Amniotic epithelial cell (primary cell): ENCODE data around the gene PCDHB9.
"Not testable (repeated sequence)": the region's sequence is repeated elsewhere in the genome, so short reads cannot be mapped to it uniquely, and the experiment has no call there.

ENCODE experiments used
- DNase-seq: peaks from one replicate; pipeline ENCODE4 v3.0.0-alpha.2; 2010; ENCODE audit warnings: low read depth

Gene PCDHB9

DNA sequence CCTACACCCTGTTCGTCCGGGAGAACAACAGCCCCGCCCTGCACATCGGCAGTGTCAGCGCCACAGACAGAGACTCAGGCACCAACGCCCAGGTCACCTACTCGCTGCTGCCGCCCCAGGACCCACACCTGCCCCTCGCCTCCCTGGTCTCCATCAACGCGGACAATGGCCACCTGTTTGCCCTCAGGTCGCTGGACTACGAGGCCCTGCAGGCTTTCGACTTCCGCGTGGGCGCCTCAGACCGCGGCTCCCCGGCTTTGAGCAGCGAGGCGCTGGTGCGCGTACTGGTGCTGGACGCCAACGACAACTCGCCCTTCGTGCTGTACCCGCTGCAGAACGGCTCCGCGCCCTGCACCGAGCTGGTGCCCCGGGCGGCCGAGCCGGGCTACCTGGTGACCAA, 1.7 kb downstream of the PCDHB9 start:
- DNase-seq = not testable (repeated sequence)

- not testable (repeated sequence) for DNase-seq
Measured at GRCh38 chr5:141189131-141189530, 2.2 kb downstream of the PCDHB9 start.

DNA sequence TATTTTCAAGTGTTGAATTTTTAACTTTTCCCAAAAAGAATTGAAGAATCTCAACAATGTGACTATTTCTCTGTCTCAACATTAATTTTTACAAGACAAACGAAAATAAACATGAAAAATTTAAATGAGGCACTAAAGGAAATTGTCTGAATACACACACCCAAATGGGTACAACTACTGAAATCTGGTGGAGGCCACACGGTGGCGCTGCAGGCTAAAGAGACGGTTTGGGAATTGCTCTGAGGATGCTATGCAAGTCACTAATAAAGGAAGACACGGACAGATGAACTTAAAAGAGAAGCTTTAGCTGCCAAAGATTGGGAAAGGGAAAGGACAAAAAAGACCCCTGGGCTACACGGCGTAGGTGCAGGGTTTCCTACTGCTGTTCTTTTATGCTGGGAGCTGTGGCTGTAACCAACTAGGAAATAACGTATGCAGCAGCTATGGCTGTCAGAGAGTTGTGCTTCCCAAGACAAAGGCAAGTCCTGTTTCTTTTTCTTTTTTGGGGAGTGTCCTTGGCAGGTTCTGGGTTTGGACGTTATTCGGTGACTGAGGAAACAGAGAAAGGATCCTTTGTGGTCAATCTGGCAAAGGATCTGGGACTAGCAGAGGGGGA, 5.3 kb downstream of the PCDHB9 start, which contains the start of gene PCDHB10:
PCDHB10 (plus strand) TSS at position 244 of the 616 bp plus-strand sequence; CDS start at position 444, 200 bp downstream.
- DNase-seq = peak; percentile 10

DNA sequence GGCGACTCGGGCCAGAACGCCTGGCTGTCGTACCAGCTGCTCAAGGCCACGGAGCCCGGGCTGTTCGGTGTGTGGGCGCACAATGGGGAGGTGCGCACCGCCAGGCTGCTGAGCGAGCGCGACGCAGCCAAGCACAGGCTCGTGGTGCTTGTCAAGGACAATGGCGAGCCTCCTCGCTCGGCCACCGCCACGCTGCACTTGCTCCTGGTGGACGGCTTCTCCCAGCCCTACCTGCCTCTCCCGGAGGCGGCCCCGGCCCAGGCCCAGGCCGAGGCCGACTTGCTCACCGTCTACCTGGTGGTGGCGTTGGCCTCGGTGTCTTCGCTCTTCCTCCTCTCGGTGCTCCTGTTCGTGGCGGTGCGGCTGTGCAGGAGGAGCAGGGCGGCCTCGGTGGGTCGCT, 7.4 kb downstream of the PCDHB9 start:
- DNase-seq = not testable (repeated sequence)

DNA sequence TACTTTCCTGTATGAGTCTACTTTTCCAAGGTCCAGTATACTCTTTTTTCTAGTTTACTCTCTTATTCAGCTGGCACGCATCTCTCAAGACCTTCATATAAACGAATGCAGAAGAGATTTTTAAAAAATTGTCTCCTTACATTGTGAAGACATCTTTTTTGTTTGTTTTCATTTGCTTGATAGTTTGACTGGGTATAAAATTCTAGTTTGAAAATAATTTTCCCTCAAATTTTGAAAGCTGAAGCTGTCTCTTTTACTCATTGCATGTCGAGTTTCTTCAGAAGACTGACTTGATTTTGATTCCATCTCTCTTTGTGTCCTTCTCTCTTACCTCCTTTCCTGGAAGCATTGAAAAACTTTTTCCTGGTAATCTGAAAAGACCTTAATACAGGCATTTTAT, 9.4 kb downstream of the PCDHB9 start:
- DNase-seq = no peak

DNA sequence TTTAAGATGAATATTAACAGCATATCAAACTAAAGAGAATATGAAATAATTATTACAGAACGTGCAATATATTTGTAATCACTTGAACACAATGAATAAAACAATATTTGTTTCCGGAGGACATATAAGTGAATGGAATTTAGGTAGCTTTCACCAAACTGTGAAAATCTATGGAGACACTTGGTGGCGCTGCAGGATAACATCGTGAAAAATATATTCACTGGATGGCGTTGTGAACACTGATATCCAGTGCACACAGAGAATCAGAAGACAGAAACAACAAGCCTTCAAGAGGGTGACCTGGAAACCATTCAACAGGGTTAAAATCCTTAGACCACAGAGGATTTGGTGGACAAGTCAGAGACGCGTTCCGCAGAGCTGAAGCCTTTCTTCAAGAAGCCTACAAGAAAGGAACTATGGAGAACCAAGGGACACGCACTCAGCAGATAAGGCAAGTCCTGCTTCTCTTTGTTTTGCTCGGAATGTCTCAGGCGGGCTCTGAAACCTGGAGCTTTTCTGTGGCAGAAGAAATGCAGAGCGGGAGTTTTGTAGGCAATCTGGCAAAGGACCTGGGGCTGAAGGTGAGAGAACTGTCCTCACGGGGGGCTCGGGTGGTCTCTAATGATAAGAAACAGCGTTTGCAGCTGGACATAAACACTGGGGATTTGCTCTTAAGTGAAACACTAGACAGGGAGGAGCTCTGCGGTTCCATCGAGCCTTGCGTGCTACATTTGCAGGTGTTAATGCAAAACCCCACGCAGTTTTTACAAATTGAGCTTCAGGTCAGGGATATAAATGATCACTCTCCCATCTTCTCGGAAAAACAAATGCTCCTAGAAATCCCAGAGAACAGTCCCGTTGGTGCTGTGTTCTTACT, 12.6 kb downstream of the PCDHB9 start, which contains the start of gene PCDHB11:
PCDHB11 (plus strand) TSS at position 269 of the 877 bp plus-strand sequence; CDS start at position 417, 148 bp downstream.
- DNase-seq = no peak

GRCh38 chr5:141201126-141201525, 14.2 kb downstream of the PCDHB9 start:
- DNase-seq = not testable (repeated sequence)

- not testable (repeated sequence) for DNase-seq
Measured at GRCh38 chr5:141201646-141202045, 14.7 kb downstream of the PCDHB9 start.

DNA sequence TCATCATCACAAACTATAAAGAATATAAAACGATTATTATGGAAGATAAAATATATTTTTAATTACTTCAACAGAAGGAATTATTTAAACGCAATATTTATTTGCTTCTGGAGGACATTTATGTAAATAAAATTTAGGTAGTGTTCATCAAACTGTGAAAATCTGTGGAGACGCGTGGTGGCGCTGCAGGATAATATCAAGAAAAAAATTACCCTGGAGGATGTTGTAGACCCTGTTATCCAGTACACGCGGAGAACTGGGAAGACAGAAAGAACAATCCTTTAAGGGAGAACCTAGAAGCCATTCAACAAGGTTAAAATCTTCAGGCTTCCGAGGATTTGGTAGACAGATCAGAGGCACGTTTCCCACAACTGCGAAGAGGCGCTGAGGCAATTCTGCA, 21.5 kb downstream of the PCDHB9 start, which contains the start of gene PCDHB12:
PCDHB12 (plus strand) TSS at position 242 of the 400 bp plus-strand sequence. CDS start 189 bp downstream, outside the sequence.
- no peak for DNase-seq

DNA sequence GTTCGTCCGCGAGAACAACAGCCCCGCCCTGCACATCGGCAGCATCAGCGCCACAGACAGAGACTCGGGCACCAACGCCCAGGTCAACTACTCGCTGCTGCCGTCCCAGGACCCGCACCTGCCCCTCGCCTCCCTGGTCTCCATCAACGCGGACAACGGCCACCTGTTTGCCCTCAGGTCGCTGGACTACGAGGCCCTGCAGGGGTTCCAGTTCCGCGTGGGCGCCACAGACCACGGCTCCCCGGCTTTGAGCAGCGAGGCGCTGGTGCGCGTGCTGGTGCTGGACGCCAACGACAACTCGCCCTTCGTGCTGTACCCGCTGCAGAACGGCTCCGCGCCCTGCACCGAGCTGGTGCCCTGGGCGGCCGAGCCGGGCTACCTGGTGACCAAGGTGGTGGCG, 23.3 kb downstream of the PCDHB9 start:
- DNase-seq = not testable (repeated sequence)

DNA sequence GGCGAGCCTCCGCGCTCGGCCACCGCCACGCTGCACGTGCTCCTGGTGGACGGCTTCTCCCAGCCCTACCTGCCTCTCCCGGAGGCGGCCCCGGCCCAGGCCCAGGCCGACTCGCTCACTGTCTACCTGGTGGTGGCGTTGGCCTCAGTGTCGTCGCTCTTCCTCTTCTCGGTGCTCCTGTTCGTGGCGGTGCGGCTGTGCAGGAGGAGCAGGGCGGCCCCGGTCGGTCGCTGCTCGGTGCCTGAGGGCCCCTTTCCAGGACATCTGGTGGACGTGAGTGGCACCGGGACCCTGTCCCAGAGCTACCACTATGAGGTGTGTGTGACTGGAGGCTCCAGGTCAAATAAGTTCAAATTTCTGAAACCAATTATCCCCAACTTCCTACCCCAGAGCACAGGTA, 23.9 kb downstream of the PCDHB9 start:
- DNase-seq = not testable (repeated sequence)

GRCh38 chr5:141213656-141214339, 26.8 kb downstream of the PCDHB9 start, which contains the start of gene PCDHB13:
TSS of gene PCDHB13 (plus strand) at chr5:141213919. CDS start at chr5:141214124, 205 bp downstream.
- peak; percentile 19 for DNase-seq

DNA sequence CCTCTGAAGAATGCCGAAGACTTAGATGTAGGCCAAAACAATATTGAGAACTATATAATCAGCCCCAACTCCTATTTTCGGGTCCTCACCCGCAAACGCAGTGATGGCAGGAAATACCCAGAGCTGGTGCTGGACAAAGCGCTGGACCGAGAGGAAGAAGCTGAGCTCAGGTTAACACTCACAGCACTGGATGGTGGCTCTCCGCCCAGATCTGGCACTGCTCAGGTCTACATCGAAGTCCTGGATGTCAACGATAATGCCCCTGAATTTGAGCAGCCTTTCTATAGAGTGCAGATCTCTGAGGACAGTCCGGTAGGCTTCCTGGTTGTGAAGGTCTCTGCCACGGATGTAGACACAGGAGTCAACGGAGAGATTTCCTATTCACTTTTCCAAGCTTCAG, 27.6 kb downstream of the PCDHB9 start:
- DNase-seq = not testable (repeated sequence)

DNA sequence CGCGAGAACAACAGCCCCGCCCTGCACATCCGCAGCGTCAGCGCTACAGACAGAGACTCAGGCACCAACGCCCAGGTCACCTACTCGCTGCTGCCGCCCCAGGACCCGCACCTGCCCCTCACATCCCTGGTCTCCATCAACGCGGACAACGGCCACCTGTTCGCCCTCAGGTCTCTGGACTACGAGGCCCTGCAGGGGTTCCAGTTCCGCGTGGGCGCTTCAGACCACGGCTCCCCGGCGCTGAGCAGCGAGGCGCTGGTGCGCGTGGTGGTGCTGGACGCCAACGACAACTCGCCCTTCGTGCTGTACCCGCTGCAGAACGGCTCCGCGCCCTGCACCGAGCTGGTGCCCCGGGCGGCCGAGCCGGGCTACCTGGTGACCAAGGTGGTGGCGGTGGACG, 28.5 kb downstream of the PCDHB9 start:
- not testable (repeated sequence) for DNase-seq

- not testable (repeated sequence) for DNase-seq
Measured at GRCh38 chr5:141216035-141216434, 29.1 kb downstream of the PCDHB9 start.

- DNase-seq = peak; percentile 15
Measured at GRCh38 chr5:141223112-141223783, 36.3 kb downstream of the PCDHB9 start, which contains the start of gene PCDHB14. TSS of gene PCDHB14 (plus strand) at chr5:141223343. CDS start at chr5:141223506, 163 bp downstream.

GRCh38 chr5:141224844-141225243, 37.9 kb downstream of the PCDHB9 start:
- DNase-seq = not testable (repeated sequence)

DNA sequence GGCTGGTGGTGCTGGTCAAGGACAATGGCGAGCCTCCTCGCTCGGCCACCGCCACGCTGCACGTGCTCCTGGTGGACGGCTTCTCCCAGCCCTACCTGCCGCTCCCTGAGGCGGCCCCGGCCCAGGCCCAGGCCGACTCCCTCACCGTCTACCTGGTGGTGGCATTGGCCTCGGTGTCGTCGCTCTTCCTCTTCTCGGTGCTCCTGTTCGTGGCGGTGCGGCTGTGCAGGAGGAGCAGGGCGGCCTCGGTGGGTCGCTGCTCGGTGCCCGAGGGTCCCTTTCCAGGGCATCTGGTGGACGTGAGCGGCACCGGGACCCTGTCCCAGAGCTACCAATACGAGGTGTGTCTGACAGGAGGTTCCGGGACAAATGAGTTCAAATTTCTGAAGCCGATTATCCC, 38.5 kb downstream of the PCDHB9 start:
- DNase-seq = not testable (repeated sequence)

- peak; percentile 2 for DNase-seq
Measured at GRCh38 chr5:141234109-141234667, 47.2 kb downstream of the PCDHB9 start.

- DNase-seq = not testable (repeated sequence)
Measured at GRCh38 chr5:141235922-141236321, 49.0 kb downstream of the PCDHB9 start.
